Neural progenitor cell (in vitro differentiated cells): ENCODE data around the gene GIT2.

Source experiments
- EZH2 ChIP-seq: fragments of 200-600 bp; sonication (generic); IDR thresholded peaks from 2 replicates; pipeline ENCODE4 v1.6.1; 2017; ENCODE audit warnings: antibody characterized with exemption, mild to moderate bottlenecking, moderate library complexity
- EZH2phosphoT487 ChIP-seq: fragments of 200-600 bp; sonication (generic); IDR thresholded peaks from 2 replicates; pipeline ENCODE4 v1.6.1; 2017; ENCODE audit warnings: antibody characterized with exemption
- TF ChIP-seq, protein P1 (sequence below): fragments of 200-600 bp; sonication (generic); IDR thresholded peaks from 2 replicates; pipeline ENCODE4 v1.5.1; 2017; ENCODE audit warnings: antibody characterized with exemption, mild to moderate bottlenecking

DNA sequence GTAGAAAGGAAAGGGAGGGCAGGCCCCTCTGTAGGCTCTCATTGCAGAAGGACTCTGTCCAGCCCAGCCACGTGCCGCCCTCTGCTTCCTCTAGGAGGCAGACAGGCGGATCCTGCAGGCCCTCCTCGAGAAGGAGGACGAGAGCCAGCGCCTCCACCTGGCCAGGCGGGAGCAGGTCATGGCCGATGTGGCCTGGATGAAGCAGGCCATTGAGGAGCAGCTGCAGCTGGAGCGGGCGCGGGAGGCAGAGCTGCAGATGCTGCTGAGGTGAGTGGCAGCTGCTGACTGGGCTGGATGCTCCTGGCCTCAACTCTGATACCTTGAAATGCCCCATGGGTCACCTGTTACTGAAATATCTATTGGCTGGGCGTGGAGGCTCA lies 85.2 kb downstream of the GIT2 start:
- TF ChIP-seq, protein P1, sequence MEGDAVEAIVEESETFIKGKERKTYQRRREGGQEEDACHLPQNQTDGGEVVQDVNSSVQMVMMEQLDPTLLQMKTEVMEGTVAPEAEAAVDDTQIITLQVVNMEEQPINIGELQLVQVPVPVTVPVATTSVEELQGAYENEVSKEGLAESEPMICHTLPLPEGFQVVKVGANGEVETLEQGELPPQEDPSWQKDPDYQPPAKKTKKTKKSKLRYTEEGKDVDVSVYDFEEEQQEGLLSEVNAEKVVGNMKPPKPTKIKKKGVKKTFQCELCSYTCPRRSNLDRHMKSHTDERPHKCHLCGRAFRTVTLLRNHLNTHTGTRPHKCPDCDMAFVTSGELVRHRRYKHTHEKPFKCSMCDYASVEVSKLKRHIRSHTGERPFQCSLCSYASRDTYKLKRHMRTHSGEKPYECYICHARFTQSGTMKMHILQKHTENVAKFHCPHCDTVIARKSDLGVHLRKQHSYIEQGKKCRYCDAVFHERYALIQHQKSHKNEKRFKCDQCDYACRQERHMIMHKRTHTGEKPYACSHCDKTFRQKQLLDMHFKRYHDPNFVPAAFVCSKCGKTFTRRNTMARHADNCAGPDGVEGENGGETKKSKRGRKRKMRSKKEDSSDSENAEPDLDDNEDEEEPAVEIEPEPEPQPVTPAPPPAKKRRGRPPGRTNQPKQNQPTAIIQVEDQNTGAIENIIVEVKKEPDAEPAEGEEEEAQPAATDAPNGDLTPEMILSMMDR = peak; percentile 63
- TF ChIP-seq EZH2 (no peak), EZH2phosphoT487 (no peak)
